ENCODE measurements around the gene CDKL2.

- TF ChIP-seq CTCF (IDR thresholded peaks at IDR 0.05; ENCODE audit: low read depth, low read length) = no peak
- TF ChIP-seq POLR2A (IDR thresholded peaks at IDR 0.05; ENCODE audit: extremely low read depth, insufficient read length) = no peak
- no peak for TF ChIP-seq MAX (IDR thresholded peaks at IDR 0.05; ENCODE audit: low read depth, low read length)
- no peak for TF ChIP-seq MYC (IDR thresholded peaks at IDR 0.05; ENCODE audit: low read depth, low read length)
Measured at GRCh38 chr4:75567725-75568124, 62.6 kb downstream of the CDKL2 start.

Data from NB4 (cell line).